ENCODE measurements around the gene ARPP21.

- TF ChIP-seq EZH2phosphoT487 (IDR thresholded peaks at IDR 0.05; ENCODE audit: borderline replicate concordance, low read length), result no peak
- no peak for TF ChIP-seq CTCF (IDR thresholded peaks at IDR 0.05; ENCODE audit: low read depth, low read length, poor library complexity, severe bottlenecking)
Measured at GRCh38 chr3:35781558-35781957, 142.2 kb downstream of the ARPP21 start.

All from DOHH2 (cell line).